HG03103 (cell line): ENCODE data around the gene EXOC2.
"Not testable (repeated sequence)": the region's sequence is repeated elsewhere in the genome, so short reads cannot be mapped to it uniquely, and the experiment has no call there.

ENCODE experiments used
- ATAC-seq: cut with Tn5 transposase; IDR thresholded peaks from one replicate; pipeline ENCODE4 v1.9.1; 2021; ENCODE audit warnings: low read depth; ENCODE audit not compliant: unreplicated experiment

The EXOC2 gene

GRCh38 chr6:593907-594212 is 99.1 kb downstream of the EXOC2 start:
- ATAC-seq = no peak

DNA sequence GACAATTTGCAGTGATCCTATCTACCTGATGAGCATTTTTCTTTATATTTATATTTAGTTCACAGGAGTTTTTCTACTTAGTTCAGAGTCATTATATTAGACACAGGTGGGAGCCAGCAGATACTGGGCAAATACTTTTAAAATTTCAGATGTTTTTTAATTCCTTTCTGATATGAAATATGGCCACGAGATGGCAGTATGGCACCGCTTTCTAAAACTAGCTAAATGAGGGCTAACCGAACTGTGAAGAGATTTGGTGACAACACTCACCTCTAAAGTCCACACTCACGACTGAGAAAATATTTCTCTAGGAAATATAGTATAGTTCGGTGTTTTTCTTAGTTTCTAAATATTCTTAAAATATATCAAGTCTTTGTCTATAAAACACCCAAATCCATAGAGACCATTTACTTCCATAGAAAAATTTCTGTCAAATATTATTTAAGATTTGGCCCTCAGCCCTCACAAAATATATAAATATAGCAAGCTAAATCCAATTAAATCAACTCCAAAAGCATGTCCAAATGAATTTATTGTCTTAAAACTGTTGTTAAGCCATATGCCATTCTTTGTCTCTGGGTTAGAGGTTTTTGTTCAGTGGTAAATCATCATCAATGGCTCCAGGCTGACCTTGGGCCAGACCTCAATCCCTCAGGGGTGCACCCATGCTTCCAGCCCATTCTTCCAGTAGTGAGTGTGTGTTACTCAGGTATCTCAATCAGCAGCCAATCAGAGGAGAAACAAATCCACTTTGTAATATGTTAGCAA is 99.6 kb downstream of the EXOC2 start:
- no peak for ATAC-seq

DNA sequence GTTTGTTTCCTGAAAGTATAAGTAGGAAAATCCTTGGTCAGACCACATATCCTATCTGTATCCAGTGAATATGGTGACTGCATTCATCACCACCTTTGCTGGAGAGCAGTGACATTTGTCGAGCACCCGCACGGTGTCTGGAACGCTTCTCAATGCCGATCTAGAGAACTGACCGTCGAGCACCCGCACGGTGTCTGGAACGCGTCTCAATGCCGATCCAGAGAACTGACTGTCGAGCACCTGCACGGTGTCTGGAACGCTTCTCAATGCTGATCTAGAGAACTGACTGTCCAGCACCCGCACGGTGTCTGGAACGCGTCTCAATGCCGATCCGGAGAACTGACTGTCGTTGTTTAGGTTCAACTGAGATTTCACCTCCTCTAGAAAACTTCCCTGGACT is 103.8 kb downstream of the EXOC2 start:
- ATAC-seq = no peak

DNA sequence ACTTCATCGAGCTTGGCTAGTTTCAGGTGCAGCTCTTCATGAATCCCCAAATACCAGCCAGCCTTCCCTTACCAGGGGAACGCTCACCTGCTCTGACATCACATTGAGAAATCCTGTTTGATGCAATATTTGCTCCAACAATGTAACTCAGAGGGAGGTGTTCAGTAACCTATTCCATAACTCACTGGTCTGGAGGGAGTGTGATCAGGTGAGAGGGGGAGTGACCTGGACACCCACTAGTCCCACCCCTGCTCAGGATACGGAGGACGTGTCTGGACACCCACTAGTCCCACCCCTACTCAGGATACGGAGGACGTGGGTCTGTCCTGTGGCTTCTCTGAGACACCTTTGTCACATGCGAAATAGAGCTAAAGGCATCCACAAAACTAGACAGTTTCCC is 106.4 kb downstream of the EXOC2 start:
- ATAC-seq = no peak

GRCh38 chr6:583635-584034 is 109.3 kb downstream of the EXOC2 start:
- no peak for ATAC-seq

DNA sequence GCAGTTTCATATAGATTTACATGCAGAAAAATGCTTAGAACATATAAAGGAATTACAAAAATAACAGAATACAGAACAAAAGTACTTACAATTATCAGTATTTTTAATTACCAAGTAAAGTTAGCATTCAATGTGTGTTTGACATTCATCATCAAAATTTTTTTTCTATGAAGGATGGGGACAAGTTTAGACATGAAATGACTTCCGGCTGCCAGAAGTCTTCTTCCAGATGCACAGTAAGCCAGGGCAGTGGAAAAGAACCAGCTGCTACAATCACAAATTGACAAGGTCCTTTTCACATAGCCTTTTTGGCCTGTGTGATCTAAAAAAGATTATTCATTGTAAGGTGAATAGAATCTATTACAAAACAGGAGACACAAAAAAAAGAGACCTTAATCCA is 109.8 kb downstream of the EXOC2 start:
- ATAC-seq = no peak

GRCh38 chr6:582370-582769 is 110.6 kb downstream of the EXOC2 start:
- ATAC-seq = no peak

DNA sequence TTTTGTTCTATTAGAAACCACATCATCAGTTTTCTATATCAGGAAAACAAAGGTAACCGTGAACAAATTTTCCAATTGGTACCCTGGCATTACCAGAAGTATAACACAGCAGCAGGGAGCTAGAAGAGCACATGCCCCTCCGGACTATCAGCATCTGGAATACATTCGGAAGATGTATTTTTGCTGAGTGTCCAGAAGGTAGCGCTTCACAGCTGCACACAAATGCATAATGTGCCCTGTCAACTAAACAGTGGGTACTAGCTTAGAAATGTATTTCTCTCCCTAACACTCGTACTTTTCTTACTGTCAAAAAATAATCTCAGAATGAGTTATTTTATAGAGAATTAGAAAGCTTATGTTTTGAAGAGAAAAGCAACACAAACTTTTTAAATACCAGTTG is 113.6 kb downstream of the EXOC2 start:
- ATAC-seq = no peak

DNA sequence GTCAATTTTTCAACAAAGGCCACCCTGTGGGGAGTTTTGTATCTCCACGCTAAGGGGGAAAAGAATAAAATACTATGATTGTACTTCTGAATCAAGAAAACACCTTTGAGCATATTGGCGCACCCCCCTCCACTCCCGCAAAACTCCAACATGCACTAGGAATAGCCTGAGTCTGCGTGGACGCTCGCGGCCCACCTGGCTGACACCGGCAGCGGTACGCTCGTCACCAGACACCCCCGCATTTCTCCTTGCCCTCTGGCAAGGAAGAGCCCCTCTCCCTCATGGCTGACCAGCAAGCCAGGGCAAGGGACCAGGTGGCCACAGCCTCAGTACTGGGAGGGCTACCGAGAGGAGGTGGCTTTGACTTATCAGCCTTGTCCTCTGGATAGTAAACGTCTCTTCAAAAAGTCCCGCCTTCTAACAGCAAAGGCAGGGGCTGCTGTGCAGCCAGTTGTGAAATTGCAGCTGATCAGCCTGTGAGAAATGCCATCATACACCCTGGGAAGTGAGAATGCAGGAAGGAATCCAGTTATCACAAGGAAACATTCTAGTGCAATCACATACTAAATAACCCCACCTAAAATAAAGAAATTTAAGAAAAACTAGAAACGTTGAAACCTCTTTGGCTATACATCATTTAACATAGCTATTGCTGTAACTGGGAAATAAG is 120.2 kb downstream of the EXOC2 start:
- ATAC-seq = no peak

GRCh38 chr6:571892-572291 is 121.0 kb downstream of the EXOC2 start:
- ATAC-seq = no peak

DNA sequence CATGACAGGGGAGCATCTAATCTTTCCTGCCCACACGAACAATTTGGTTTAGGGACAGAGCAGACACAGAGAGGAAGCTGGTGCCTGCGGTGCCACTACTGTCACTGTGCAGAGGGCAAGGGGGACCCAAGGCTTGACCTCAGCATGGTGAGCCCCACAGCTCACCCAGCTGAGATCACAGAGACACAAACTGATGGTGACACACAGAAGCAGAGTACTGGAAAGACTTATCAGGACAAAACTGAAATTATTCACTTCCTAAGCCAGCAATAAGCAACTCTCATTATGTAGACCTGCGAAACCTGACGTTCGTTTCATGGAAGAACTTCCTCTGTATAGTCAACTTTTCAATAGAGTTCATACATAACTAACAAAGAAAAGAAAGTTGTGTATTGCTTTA is 122.1 kb downstream of the EXOC2 start:
- no peak for ATAC-seq

- no peak for ATAC-seq
Observed at GRCh38 chr6:568954-569523, 123.9 kb downstream of the EXOC2 start.

DNA sequence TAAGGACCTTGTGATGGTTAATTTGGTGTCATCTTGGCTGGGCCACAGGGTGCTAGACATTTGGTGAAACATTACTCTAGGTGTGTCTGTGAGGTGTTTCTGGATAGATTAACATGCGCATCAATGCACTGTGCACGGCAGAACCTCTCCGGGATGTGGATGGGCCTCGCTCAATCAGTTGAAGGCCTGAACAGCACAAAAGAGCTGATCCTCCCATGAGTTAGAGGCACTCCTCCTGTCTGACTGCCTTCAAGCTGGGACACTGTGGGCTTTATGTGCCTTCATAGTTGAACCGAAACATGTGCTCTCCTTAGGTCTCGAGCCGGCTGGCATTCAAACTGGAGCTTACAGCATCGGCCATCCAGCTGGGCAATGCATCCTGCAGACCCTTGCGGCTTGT is 124.9 kb downstream of the EXOC2 start:
- ATAC-seq = no peak

- ATAC-seq = no peak
Observed at GRCh38 chr6:563863-564262, 129.1 kb downstream of the EXOC2 start.

DNA sequence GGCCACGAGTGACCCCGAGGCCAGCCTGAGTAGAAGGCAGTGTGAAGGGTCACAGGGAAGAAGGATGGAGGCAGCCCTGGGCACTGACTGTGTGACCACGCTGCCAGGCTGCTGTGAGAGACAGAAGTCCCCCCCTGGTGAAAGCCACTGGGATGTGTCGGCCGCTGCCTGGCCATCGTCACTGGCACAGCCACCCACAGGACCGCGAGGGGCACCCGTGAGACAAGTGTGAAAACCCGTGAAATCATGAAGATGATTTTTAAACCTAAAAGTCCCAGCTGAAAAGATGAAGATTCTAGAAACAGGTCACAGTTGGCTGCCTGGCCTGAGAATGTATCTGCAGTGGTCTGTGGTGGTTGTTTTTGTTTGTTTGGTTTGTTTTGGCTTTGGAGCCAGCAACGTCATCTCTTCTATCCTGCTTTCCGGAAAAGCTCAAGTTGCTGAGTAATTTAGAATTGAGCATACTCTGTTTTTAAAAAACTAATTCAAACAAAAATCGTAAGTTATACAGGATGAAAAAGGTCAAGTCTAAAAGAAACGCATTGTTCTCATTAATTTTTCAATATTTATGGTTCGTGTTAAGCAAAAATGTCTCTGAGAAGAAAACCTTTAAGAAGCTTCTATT is 130.8 kb downstream of the EXOC2 start:
- ATAC-seq = no peak

GRCh38 chr6:561335-561734 is 131.6 kb downstream of the EXOC2 start:
- not testable (repeated sequence) for ATAC-seq

DNA sequence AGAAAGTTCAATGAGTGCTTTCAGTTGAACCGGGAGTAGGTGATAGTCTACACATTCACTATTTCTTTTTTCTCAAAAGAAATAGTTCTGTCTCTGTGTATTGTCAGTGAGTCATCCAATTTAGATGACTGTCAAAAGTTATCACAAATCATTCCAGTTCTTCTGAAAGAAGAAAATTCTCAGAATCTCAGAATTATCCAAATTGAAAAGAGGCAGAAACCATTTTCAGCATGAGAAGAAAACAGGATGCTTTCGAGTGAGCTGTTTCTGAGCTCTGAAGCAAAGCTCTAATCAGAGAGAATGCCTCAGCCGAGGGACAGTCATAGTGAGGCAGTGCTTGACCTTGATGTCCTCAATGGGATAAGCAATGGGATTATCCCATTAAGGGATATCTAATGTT is 134.0 kb downstream of the EXOC2 start:
- ATAC-seq = no peak

- ATAC-seq = no peak
Observed at GRCh38 chr6:558089-558488, 134.8 kb downstream of the EXOC2 start.

GRCh38 chr6:551829-552350 is 141.0 kb downstream of the EXOC2 start:
- ATAC-seq = no peak

- no peak for ATAC-seq
Observed at GRCh38 chr6:551405-551804, 141.5 kb downstream of the EXOC2 start.

- ATAC-seq = no peak
Observed at GRCh38 chr6:549906-550305, 143.0 kb downstream of the EXOC2 start.
